NCI-H2107 treated with DMSO at 0.1 percent for 48 hours (cell line): ENCODE data around the gene CDK6.
"Not testable (repeated sequence)": the region's sequence is repeated elsewhere in the genome, so short reads cannot be mapped to it uniquely, and the experiment has no call there.

Source experiments
- DNase-seq: peaks from one replicate; lab custom pipeline; 2025; ENCODE audit not compliant: unreplicated experiment; lab: John Stamatoyannopoulos, UW

CDK6 gene

GRCh38 chr7:92763636-92764423 lies 72.5 kb downstream of the CDK6 start:
- DNase-seq: peak; percentile 30

GRCh38 chr7:92762851-92763250 lies 73.5 kb downstream of the CDK6 start:
- no peak for DNase-seq

- no peak for DNase-seq
Measured at GRCh38 chr7:92761391-92762097, 74.8 kb downstream of the CDK6 start.

- no peak for DNase-seq
Measured at GRCh38 chr7:92758796-92759431, 77.5 kb downstream of the CDK6 start.

GRCh38 chr7:92757311-92757910 lies 79.0 kb downstream of the CDK6 start:
- DNase-seq: not testable (repeated sequence)

GRCh38 chr7:92755680-92756079 lies 80.7 kb downstream of the CDK6 start:
- no peak for DNase-seq

- DNase-seq: peak; percentile 68
Measured at GRCh38 chr7:92754919-92755581, 81.3 kb downstream of the CDK6 start.

- DNase-seq: no peak
Measured at GRCh38 chr7:92753614-92754013, 82.8 kb downstream of the CDK6 start.

GRCh38 chr7:92751902-92752901 lies 84.2 kb downstream of the CDK6 start:
- no peak for DNase-seq

- DNase-seq: no peak
Measured at GRCh38 chr7:92750946-92751345, 85.4 kb downstream of the CDK6 start.

- DNase-seq: no peak
Measured at GRCh38 chr7:92750447-92750839, 85.9 kb downstream of the CDK6 start.

- DNase-seq: no peak
Measured at GRCh38 chr7:92749832-92750446, 86.4 kb downstream of the CDK6 start.

GRCh38 chr7:92749327-92749755 lies 87.0 kb downstream of the CDK6 start:
- DNase-seq: no peak

- DNase-seq: no peak
Measured at GRCh38 chr7:92748495-92748894, 87.9 kb downstream of the CDK6 start.

- DNase-seq: no peak
Measured at GRCh38 chr7:92747041-92747835, 89.1 kb downstream of the CDK6 start.

- no peak for DNase-seq
Measured at GRCh38 chr7:92745241-92745640, 91.1 kb downstream of the CDK6 start.

- DNase-seq: not testable (repeated sequence)
Measured at GRCh38 chr7:92744180-92744579, 92.2 kb downstream of the CDK6 start.

GRCh38 chr7:92742186-92742585 lies 94.2 kb downstream of the CDK6 start:
- DNase-seq: no peak
